Mammary epithelial cell (primary cell): ENCODE measurements around the gene CD58.
"Not testable (repeated sequence)": the region's sequence is repeated elsewhere in the genome, so short reads cannot be mapped to it uniquely, and the experiment has no call there.

Experiments
- CTCF ChIP-seq, 2 donors: IDR thresholded peaks in 1 of 2; conservative IDR thresholded peaks in 1 of 2; 2 replicates each; pipeline ENCODE4 v1.5.1; 2011 to 2012; ENCODE audit warnings: inconsistent platforms in 2 of 2, low read length in 2 of 2, mild to moderate bottlenecking in 2 of 2, control low read depth in 1 of 2, low read depth in 1 of 2; ENCODE audit not compliant: insufficient read depth in 1 of 2; ENCODE audit errors: extremely low read depth in 1 of 2
- EZH2 ChIP-seq: IDR thresholded peaks from 2 replicates; pipeline ENCODE4 v1.6.1; 2012; ENCODE audit warnings: low read length, inconsistent platforms, borderline replicate concordance

- TF ChIP-seq CTCF (conservative IDR thresholded peaks at IDR 0.05 in 1 of 2, IDR thresholded peaks at IDR 0.05 in 1 of 2; ENCODE audit: extremely low read depth in 1 of 2, insufficient read depth in 1 of 2, low read depth in 1 of 2, low read length in 2 of 2); EZH2: not testable (repeated sequence)
Observed at GRCh38 chr1:116599369-116599768, 28.5 kb upstream of the CD58 start.
